Left kidney (tissue), 2 donors: ENCODE results near the gene RAB6A. TPM values are rescaled to one million over a fixed set of nuclear protein-coding genes. Genes with fewer than 3 reads are reported as not detected.

Experiments
- DNase-seq: peaks from one replicate; pipeline ENCODE4 v3.0.0-alpha.2; 2013
- polyA plus RNA-seq: library from polyadenylated mRNA; unstranded; fragments of 120-200 nt; gene quantifications from one replicate; pipeline ENCODE4 v1.2.1, GENCODE V29; 2013; ENCODE audit not compliant: insufficient read length

The RAB6A gene
- polyA plus RNA-seq, 1 donor = 115 TPM

- no peak for DNase-seq
Observed at GRCh38 chr11:73629907-73630306, 131.0 kb downstream of the RAB6A start.

GRCh38 chr11:73625696-73626318 lies 135.1 kb downstream of the RAB6A start:
- peak; percentile 65 for DNase-seq

Other genes starting within 250 kb of the RAB6A start
- 49.7 TPM for gene FAM168A, start 163.0 kb downstream of the RAB6A start, polyA plus RNA-seq
- gene PLEKHB1, start 114.5 kb downstream of the RAB6A start, polyA plus RNA-seq = 9.0 TPM
- 66.8 TPM for gene MRPL48, start 26.8 kb upstream of the RAB6A start, polyA plus RNA-seq
- gene COA4, start 115.8 kb upstream of the RAB6A start, polyA plus RNA-seq = 61.1 TPM
- 40.1 TPM for gene PAAF1, start 115.9 kb upstream of the RAB6A start, polyA plus RNA-seq
- gene DNAJB13, start 190.0 kb upstream of the RAB6A start, polyA plus RNA-seq = 3.7 TPM
- gene UCP2, start 221.8 kb upstream of the RAB6A start, polyA plus RNA-seq = 68.7 TPM
- gene UCP3, start 248.0 kb upstream of the RAB6A start, polyA plus RNA-seq = 4.8 TPM